HepG2 (cell line): Measurements from ENCODE around the gene FXN. TPM values are rescaled to one million over a fixed set of nuclear protein-coding genes. Genes with fewer than 3 reads are reported as not detected.
"Not testable (repeated sequence)": the region's sequence is repeated elsewhere in the genome, so short reads cannot be mapped to it uniquely, and the experiment has no call there.

Experiments used
- ATAC-seq: fragments of 200-7000 bp; cut with Tn5 transposase; 3 replicates; pipeline ENCODE4 v1.9.1; 2020; ENCODE audit warnings: mild to moderate bottlenecking, moderate library complexity
- BruUV-seq: library from RNA; stranded (reverse); fragments of 400-500 nt; replicated peaks from 2 replicates; lab custom pipeline; 2021; lab: Mats Ljungman, UMichigan
- CTCF ChIA-PET: fragments of 300-600 bp; formaldehyde crosslinking; extraction: SDS; loops from one replicate; lab custom pipeline; 2021; ENCODE audit warnings: low total read pairs, inconsistent platforms, low intra/inter-chr PET ratio; lab: Yijun Ruan, JAX
- POLR2A ChIA-PET: fragments of 350-600 bp; sonication (Branson Sonifier 250); formaldehyde crosslinking; loops from one replicate; lab custom pipeline; 2020; ENCODE audit warnings: antibody characterized with exemption, inconsistent platforms; lab: Yijun Ruan, JAX
- DNase-seq: peaks from one replicate; pipeline ENCODE4 v3.0.0-alpha.2; 2015; ENCODE audit warnings: low spot score
- FAIRE-seq: peaks from 3 replicates; lab custom pipeline; 2011; peaks lifted over from hg19 to GRCh38; lab: Jason Lieb, UNC
- H2AFZ ChIP-seq: one replicate; pipeline ENCODE4 v1.6.1; 2011; ENCODE audit warnings: low read length, inconsistent platforms
- H3K27ac ChIP-seq: fragments of 300-600 bp; 3 replicates; pipeline ENCODE4 v1.8.0; 2011; ENCODE audit warnings: mixed run types, mild to moderate bottlenecking, mixed read lengths, low read length, inconsistent platforms; ENCODE audit not compliant: insufficient read depth; ENCODE audit errors: extremely low read length
- H3K27me3 ChIP-seq, 2 experiments: fragments of 200-600 bp in 1 of 2; 2 replicates in 1 of 2; 3 replicates in 1 of 2; pipeline versions ENCODE4 v1.6.0 to v1.8.0; 2011; ENCODE audit warnings: low read length in 2 of 2, mild to moderate bottlenecking in 2 of 2, moderate library complexity in 2 of 2, inconsistent platforms in 1 of 2; ENCODE audit not compliant: insufficient read depth in 2 of 2, control insufficient read depth in 1 of 2
- H3K36me3 ChIP-seq, 2 experiments: fragments of 200-600 bp in 1 of 2; replicated peaks in 1 of 2; 2 replicates in 1 of 2; 3 replicates in 1 of 2; pipeline versions ENCODE4 v1.5.1 to v1.8.0; 2011; ENCODE audit warnings: low read length in 2 of 2, inconsistent platforms in 1 of 2; ENCODE audit not compliant: insufficient read depth in 2 of 2, control insufficient read depth in 1 of 2
- H3K4me1 ChIP-seq: 2 replicates; pipeline ENCODE4 v1.5.1; 2012; ENCODE audit warnings: low read length, inconsistent platforms; ENCODE audit not compliant: insufficient read depth
- H3K4me2 ChIP-seq: 2 replicates; pipeline ENCODE4 v1.6.0; 2011; ENCODE audit warnings: low read depth, low read length, inconsistent platforms
- H3K4me3 ChIP-seq, 3 experiments: fragments of 200-600 bp in 1 of 3; sonication (generic), shearing (Covaris generic) in 1 of 3; replicated peaks in 1 of 3; 2 replicates each; pipeline ENCODE4 v1.5.1; 2011 to 2016; ENCODE audit warnings: low read length in 3 of 3, inconsistent platforms in 2 of 3, low read depth in 2 of 3, mild to moderate bottlenecking in 2 of 3, control low read depth in 1 of 3, mixed read lengths in 1 of 3; ENCODE audit not compliant: insufficient read depth in 1 of 3
- H3K79me2 ChIP-seq: one replicate; pipeline ENCODE4 v1.6.1; 2011; ENCODE audit warnings: low read length, inconsistent platforms; ENCODE audit not compliant: insufficient read depth
- H3K9ac ChIP-seq: 2 replicates; pipeline ENCODE4 v1.6.0; 2011; ENCODE audit warnings: mild to moderate bottlenecking, low read depth, low read length, inconsistent platforms; ENCODE audit not compliant: insufficient read depth
- H3K9me3 ChIP-seq: 2 replicates; pipeline ENCODE4 v1.5.1; 2012; ENCODE audit warnings: mild to moderate bottlenecking, low read length
- H4K20me1 ChIP-seq: 2 replicates; pipeline ENCODE4 v1.6.0; 2011; ENCODE audit warnings: inconsistent platforms, mild to moderate bottlenecking, low read length, moderate library complexity; ENCODE audit not compliant: insufficient read depth
- BHLHE40 ChIP-seq: IDR thresholded peaks from 2 replicates; pipeline ENCODE4 v1.6.1; 2011; ENCODE audit warnings: low read length, improper control_type of control experiment
- SP2 ChIP-seq: sonication (generic); formaldehyde crosslinking; IDR thresholded peaks from 2 replicates; pipeline ENCODE4 v1.5.1; 2020; ENCODE audit warnings: mild to moderate bottlenecking, missing genetic modification reagents
- ZNF446 ChIP-seq: sonication (generic); formaldehyde crosslinking; IDR thresholded peaks from 2 replicates; pipeline ENCODE4 v1.5.0; 2020; ENCODE audit warnings: mild to moderate bottlenecking, missing genetic modification reagents
- WGBS: methylation state at CpG from one replicate; pipeline ENCODE4 v1.1.6; 2017; ENCODE audit warnings: low lambda C conversion rate; 5-methylcytosine and 5-hydroxymethylcytosine counted together
- in situ Hi-C: cut with HindIII; loops from 2 replicates; pipeline ENCODE4 v1.10.0; 2017; ENCODE audit warnings: low pct_unique_long_range_greater_than_20kb; ENCODE audit not compliant: extremely low pct_ligation_motif_present
- intact Hi-C: fragments of 100-400 bp; cut with micrococcal nuclease; formaldehyde crosslinking; loops from one replicate; pipeline ENCODE4 v1.10.0; 2022; ENCODE audit not compliant: unreplicated experiment
- polyA plus RNA-seq, 8 experiments: library from polyadenylated mRNA; depleted of rRNA in 3 of 8; stranded (reverse) in 7 of 8; unstranded in 1 of 8; fragments of >200 nt; fragmentation: Illumina TruSeq in 4 of 8; extraction: Trizol in 4 of 8; gene quantifications; 2 replicates each; pipeline versions ENCODE4 v1.2.1 to v1.2.3, GENCODE V29; 2011 to 2016; ENCODE audit warnings: low read depth in 4 of 8, missing spikeins in 1 of 8, mixed read lengths in 1 of 8; ENCODE audit not compliant: insufficient read depth in 1 of 8
- total RNA-seq, 5 experiments: library from RNA; depleted of rRNA; stranded (reverse); fragments of >200 nt; fragmentation: Illumina TruSeq; extraction: Trizol; gene quantifications; 2 replicates each; pipeline ENCODE4 v1.2.3, GENCODE V29; 2016; ENCODE audit warnings: low read depth in 1 of 5

FXN gene
- total and polyA plus RNA-seq, 2 of the 13 experiments (the other 11 are each of a cell fraction or from before 2014, with no cell fraction given): 24.1 to 26.0 TPM

GRCh38 chr9:68986949-68987348 is 48.6 kb upstream of the FXN start:
- H2AFZ ChIP-seq, BruUV-seq, CTCF ChIA-PET, H3K27ac ChIP-seq, H3K36me3 ChIP-seq, intact Hi-C loops, H3K9me3 ChIP-seq, H3K27me3 ChIP-seq, FAIRE-seq, H3K4me3 ChIP-seq, DNase-seq, H3K4me2 ChIP-seq, in situ Hi-C loops, POLR2A ChIA-PET, H3K9ac ChIP-seq, H4K20me1 ChIP-seq, ATAC-seq, H3K79me2 ChIP-seq: not testable (repeated sequence)
- H3K4me1 ChIP-seq: peaks cover 17% of the 10 kb centered on the region
- 99% methylated on average over 7 of the region's 7 CpGs for WGBS

- CTCF ChIA-PET: no interaction called here
- no peaks in the 10 kb centered on the region for H3K9me3 ChIP-seq
- H3K4me2 ChIP-seq: no peak overlapping the region
- intact Hi-C loops: no loop called here
- BruUV-seq: no TSS peak
- H3K9ac ChIP-seq: no peak overlapping the region
- POLR2A ChIA-PET: no interaction called here
- TF ChIP-seq ZNF446 (no peak), SP2 (no peak), BHLHE40 (no peak)
- no peak overlapping the region for H3K4me3 ChIP-seq
- H3K79me2 ChIP-seq: no peaks in the 10 kb centered on the region
- no peaks in the 10 kb centered on the region for H3K4me1 ChIP-seq
- H2AFZ ChIP-seq: no peak overlapping the region
- peaks cover 1 to 17% of the 10 kb centered on the region in 2 experiments; a peak in 2 of 5 replicates for H3K36me3 ChIP-seq
- no peaks in the 10 kb centered on the region for H4K20me1 ChIP-seq
- no peak for ATAC-seq
- H3K27me3 ChIP-seq: no peaks in the 10 kb centered on the region
- DNase-seq: no peak
- no peak overlapping the region for H3K27ac ChIP-seq
- 92% methylated on average over 9 of the region's 9 CpGs for WGBS
- in situ Hi-C loops: no loop called here
- FAIRE-seq: no peak
These were observed 44.1 kb upstream of the FXN start for GRCh38 chr9:68991457-68991856.
